PC-3 (cell line): Measurements from ENCODE around the gene AFF3. TPM values are rescaled to one million over a fixed set of nuclear protein-coding genes. Genes with fewer than 3 reads are reported as not detected.

ENCODE experiments used
- ATAC-seq: fragments of 200-7000 bp; cut with Tn5 transposase; 2 replicates; pipeline ENCODE4 v1.9.1; 2020; ENCODE audit warnings: mild to moderate bottlenecking, moderate library complexity
- BruUV-seq: library from RNA; stranded (reverse); fragments of 400-500 nt; replicated peaks from 2 replicates; lab custom pipeline; 2021; lab: Mats Ljungman, UMichigan
- CTCF ChIA-PET: fragments of 300-600 bp; sonication (Branson Sonifier 250); formaldehyde crosslinking; loops from one replicate; lab custom pipeline; 2022; ENCODE audit warnings: antibody characterized with exemption; lab: Charles Lee
- POLR2A ChIA-PET: fragments of 300-600 bp; sonication (Branson Sonifier 250); formaldehyde crosslinking; loops from one replicate; lab custom pipeline; 2022; ENCODE audit warnings: antibody characterized with exemption; ENCODE audit not compliant: unreplicated experiment; lab: Charles Lee
- DNase-seq: peaks from one replicate; pipeline ENCODE4 v3.0.0-alpha.2; 2015
- H2AFZ ChIP-seq: fragments of 300-600 bp; sonication (generic); 2 replicates; pipeline ENCODE4 v1.6.0; 2016; ENCODE audit warnings: antibody characterized with exemption, low read length
- H3F3A ChIP-seq: fragments of 300-600 bp; sonication (generic); one replicate; pipeline ENCODE4 v1.6.0; 2017; ENCODE audit warnings: antibody characterized with exemption, low read length, control low read depth, mild to moderate bottlenecking; ENCODE audit not compliant: unreplicated experiment
- H3K27ac ChIP-seq: fragments of 300-600 bp; sonication (generic); 2 replicates; pipeline ENCODE4 v1.5.1; 2016; ENCODE audit warnings: mild to moderate bottlenecking, low read length
- H3K27me3 ChIP-seq: fragments of 300-600 bp; sonication (generic); 2 replicates; pipeline ENCODE4 v1.6.1; 2016; ENCODE audit warnings: low read length, mixed read lengths
- H3K36me3 ChIP-seq: fragments of 300-600 bp; sonication (generic); 2 replicates; pipeline ENCODE4 v1.6.1; 2016; ENCODE audit warnings: low read depth, mixed run types, low read length, mixed read lengths
- H3K4me1 ChIP-seq: fragments of 300-600 bp; sonication (generic); 2 replicates; pipeline ENCODE4 v1.5.1; 2016; ENCODE audit warnings: low read length; ENCODE audit not compliant: insufficient read depth
- H3K4me2 ChIP-seq: fragments of 300-600 bp; sonication (generic); 2 replicates; pipeline ENCODE4 v1.6.0; 2016; ENCODE audit warnings: low read length
- H3K4me3 ChIP-seq: fragments of 300-600 bp; sonication (generic); 2 replicates; pipeline ENCODE4 v1.5.1; 2016; ENCODE audit warnings: mild to moderate bottlenecking, low read length, mixed read lengths
- H3K79me2 ChIP-seq: fragments of 300-600 bp; sonication (generic); 2 replicates; pipeline ENCODE4 v1.6.1; 2017; ENCODE audit warnings: low read length, mixed read lengths
- H3K9ac ChIP-seq: fragments of 300-600 bp; sonication (generic); 2 replicates; pipeline ENCODE4 v1.6.0; 2016; ENCODE audit warnings: mild to moderate bottlenecking, low read length
- H3K9me2 ChIP-seq: fragments of 300-600 bp; sonication (generic); replicated peaks from 2 replicates; pipeline ENCODE4 v1.6.1; 2016; ENCODE audit warnings: mixed run types, low read length, mixed read lengths
- H3K9me3 ChIP-seq: fragments of 300-600 bp; sonication (generic); 2 replicates; pipeline ENCODE4 v1.6.1; 2016; ENCODE audit warnings: low read length, mixed read lengths
- H4K20me1 ChIP-seq: fragments of 300-600 bp; sonication (generic); 2 replicates; pipeline ENCODE4 v1.6.1; 2016; ENCODE audit warnings: low read length, mixed read lengths
- EZH2 ChIP-seq: fragments of 300-600 bp; sonication (generic); IDR thresholded peaks from one replicate; pipeline ENCODE4 v1.6.1; 2017; ENCODE audit warnings: antibody characterized with exemption, mild to moderate bottlenecking, low read length; ENCODE audit not compliant: unreplicated experiment
- EZH2phosphoT487 ChIP-seq: fragments of 300-600 bp; sonication (generic); IDR thresholded peaks from 2 replicates; pipeline ENCODE4 v1.6.1; 2018; ENCODE audit warnings: mild to moderate bottlenecking, antibody characterized with exemption, low read length, borderline replicate concordance
- intact Hi-C: fragments of 100-400 bp; cut with micrococcal nuclease; formaldehyde crosslinking; loops from 2 replicates; pipeline ENCODE4 v1.9.0; 2023
- total RNA-seq: library from RNA; depleted of rRNA; stranded (reverse); fragments of >200 nt; gene quantifications from 2 replicates; pipeline ENCODE4 v1.2.3, GENCODE V29; 2014
- TF ChIP-seq, protein P1 (sequence below): fragments of 300-600 bp; sonication (generic); conservative IDR thresholded peaks from 2 replicates; pipeline ENCODE4 v1.5.1; 2017; ENCODE audit warnings: antibody characterized with exemption, low read depth, mild to moderate bottlenecking, low read length

The AFF3 gene
- total RNA-seq, 1 experiment from 2014 or later, result 0.04 TPM

DNA sequence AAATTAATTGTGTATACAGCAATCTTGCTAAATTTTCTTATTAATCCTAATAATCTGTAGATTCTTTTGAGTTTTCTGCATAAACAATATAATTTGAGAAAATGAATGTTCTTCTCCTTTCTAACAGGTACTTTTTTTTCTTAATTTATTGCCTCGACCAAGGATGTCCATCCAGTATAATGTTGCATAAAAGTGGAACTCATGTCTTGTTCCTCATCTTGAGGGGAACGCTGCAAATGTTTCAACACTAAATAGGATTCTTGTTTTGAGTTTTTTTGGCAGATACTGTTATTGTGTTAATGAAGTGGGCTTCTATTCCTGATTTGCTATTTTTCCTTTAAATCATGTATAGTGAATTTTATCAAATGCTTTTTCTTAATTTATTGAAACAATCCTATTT is 408.2 kb downstream of the AFF3 start:
- POLR2A ChIA-PET, result no interaction called here
- TF ChIP-seq EZH2 (no peak), EZH2phosphoT487 (no peak)
- TF ChIP-seq, protein P1, sequence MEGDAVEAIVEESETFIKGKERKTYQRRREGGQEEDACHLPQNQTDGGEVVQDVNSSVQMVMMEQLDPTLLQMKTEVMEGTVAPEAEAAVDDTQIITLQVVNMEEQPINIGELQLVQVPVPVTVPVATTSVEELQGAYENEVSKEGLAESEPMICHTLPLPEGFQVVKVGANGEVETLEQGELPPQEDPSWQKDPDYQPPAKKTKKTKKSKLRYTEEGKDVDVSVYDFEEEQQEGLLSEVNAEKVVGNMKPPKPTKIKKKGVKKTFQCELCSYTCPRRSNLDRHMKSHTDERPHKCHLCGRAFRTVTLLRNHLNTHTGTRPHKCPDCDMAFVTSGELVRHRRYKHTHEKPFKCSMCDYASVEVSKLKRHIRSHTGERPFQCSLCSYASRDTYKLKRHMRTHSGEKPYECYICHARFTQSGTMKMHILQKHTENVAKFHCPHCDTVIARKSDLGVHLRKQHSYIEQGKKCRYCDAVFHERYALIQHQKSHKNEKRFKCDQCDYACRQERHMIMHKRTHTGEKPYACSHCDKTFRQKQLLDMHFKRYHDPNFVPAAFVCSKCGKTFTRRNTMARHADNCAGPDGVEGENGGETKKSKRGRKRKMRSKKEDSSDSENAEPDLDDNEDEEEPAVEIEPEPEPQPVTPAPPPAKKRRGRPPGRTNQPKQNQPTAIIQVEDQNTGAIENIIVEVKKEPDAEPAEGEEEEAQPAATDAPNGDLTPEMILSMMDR, result no peak
- DNase-seq (no peak), ATAC-seq (no peak)
- Histone ChIP-seq H2AFZ (no peak overlapping the region), H3K4me2 (no peak overlapping the region), H3K9me3 (no peaks in the 10 kb centered on the region), H3F3A (no peaks in the 10 kb centered on the region), H3K9me2 (no peaks in the 10 kb centered on the region), H3K27me3 (no peaks in the 10 kb centered on the region), H3K4me3 (no peak overlapping the region), H3K4me1 (peaks cover 6% of the 10 kb centered on the region), H3K79me2 (no peaks in the 10 kb centered on the region), H3K27ac (no peak overlapping the region), H4K20me1 (no peaks in the 10 kb centered on the region), H3K9ac (no peak overlapping the region), H3K36me3 (no peaks in the 10 kb centered on the region)
- CTCF ChIA-PET, result no interaction called here
- intact Hi-C loops, result no loop called here
- BruUV-seq, result no TSS peak

- H3K4me2 ChIP-seq, result no peak overlapping the region
- no peaks in the 10 kb centered on the region for H3K4me1 ChIP-seq
- TF ChIP-seq, protein P1, result no peak
- no peak for TF ChIP-seq EZH2
- TF ChIP-seq EZH2phosphoT487, result no peak
- H3F3A ChIP-seq, result no peaks in the 10 kb centered on the region
- ATAC-seq (no peak), DNase-seq (no peak)
- ChIA-PET CTCF (no interaction called here), POLR2A (no interaction called here)
- no TSS peak for BruUV-seq
- H4K20me1 ChIP-seq, result no peaks in the 10 kb centered on the region
- no peak overlapping the region for H3K9ac ChIP-seq
- H3K27ac ChIP-seq, result no peak overlapping the region
- no peaks in the 10 kb centered on the region for H3K9me3 ChIP-seq
- no peak overlapping the region for H3K4me3 ChIP-seq
- intact Hi-C loops, result no loop called here
- H3K36me3 ChIP-seq, result no peaks in the 10 kb centered on the region
- no peaks in the 10 kb centered on the region for H3K27me3 ChIP-seq
- H3K79me2 ChIP-seq, result no peaks in the 10 kb centered on the region
- H2AFZ ChIP-seq, result no peak overlapping the region
- H3K9me2 ChIP-seq, result no peaks in the 10 kb centered on the region
These were observed 413.0 kb downstream of the AFF3 start for GRCh38 chr2:99729104-99730025.

- intact Hi-C loops, result no loop called here
- no TSS peak for BruUV-seq
These were observed 414.2 kb downstream of the AFF3 start for GRCh38 chr2:99728166-99728565.

More at GRCh38 chr2:99728166-99728565, 414.2 kb downstream of the AFF3 start:
- ChIA-PET CTCF (no interaction called here), POLR2A (no interaction called here)
- no peak overlapping the region for H3K27ac ChIP-seq
- H3K79me2 ChIP-seq, result no peaks in the 10 kb centered on the region
- H3K9me3 ChIP-seq, result no peaks in the 10 kb centered on the region
- H3K4me3 ChIP-seq, result no peak overlapping the region
- no peak for ATAC-seq
- H3K27me3 ChIP-seq, result no peaks in the 10 kb centered on the region
- TF ChIP-seq, protein P1, result no peak
- no peak for TF ChIP-seq EZH2phosphoT487
- no peak for TF ChIP-seq EZH2
- H4K20me1 ChIP-seq, result no peaks in the 10 kb centered on the region
- no peak overlapping the region for H3K9ac ChIP-seq
- no peak overlapping the region for H2AFZ ChIP-seq
- H3K9me2 ChIP-seq, result no peaks in the 10 kb centered on the region
- no peaks in the 10 kb centered on the region for H3F3A ChIP-seq
- DNase-seq, result no peak
- no peaks in the 10 kb centered on the region for H3K36me3 ChIP-seq
- H3K4me1 ChIP-seq, result no peaks in the 10 kb centered on the region
- no peak overlapping the region for H3K4me2 ChIP-seq
